ENCODE data around the gene PDE8B.

Gene PDE8B

DNA sequence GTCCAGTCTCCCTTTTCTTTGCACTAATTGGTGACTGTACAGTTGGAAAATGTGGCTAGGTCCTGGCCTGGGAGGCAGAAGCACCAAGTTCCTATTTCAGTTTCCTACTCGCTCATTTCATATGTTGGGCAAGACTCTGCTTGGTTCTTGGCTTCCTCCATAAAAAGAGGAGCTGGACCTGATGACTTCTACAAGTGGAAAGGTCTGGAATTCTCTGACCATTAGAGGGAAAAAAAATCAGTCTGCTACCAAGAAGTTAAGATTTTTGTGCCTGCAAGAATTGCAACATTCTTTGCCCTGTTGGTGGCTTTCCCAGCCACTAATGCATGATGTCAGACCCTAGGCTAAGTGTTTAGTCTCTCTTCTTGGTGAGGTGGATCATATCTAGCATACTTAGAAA lies 190.2 kb downstream of the PDE8B start:
- DNase-seq (ENCODE audit: low spot score): peak; percentile 59

DNA sequence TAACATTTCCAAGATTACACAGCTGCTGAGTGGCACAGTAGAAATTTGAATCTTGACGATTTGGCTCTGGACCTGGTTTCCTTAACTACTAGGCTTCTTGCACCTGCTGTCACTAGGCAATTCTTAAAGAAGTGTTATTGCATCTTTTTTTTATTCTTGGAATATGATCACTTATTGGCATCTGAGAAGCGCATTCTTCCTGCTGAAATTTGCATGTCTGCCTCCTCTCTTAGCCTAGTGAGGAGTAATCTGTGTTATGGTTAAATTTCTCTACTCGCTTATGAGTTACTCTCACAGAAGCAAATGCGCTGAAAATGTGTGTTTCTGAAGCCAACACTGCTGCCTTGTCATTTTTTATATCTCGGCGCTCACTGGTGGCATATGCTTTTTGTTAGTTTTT lies 192.3 kb downstream of the PDE8B start:
- no peak for DNase-seq (ENCODE audit: low spot score)

DNA sequence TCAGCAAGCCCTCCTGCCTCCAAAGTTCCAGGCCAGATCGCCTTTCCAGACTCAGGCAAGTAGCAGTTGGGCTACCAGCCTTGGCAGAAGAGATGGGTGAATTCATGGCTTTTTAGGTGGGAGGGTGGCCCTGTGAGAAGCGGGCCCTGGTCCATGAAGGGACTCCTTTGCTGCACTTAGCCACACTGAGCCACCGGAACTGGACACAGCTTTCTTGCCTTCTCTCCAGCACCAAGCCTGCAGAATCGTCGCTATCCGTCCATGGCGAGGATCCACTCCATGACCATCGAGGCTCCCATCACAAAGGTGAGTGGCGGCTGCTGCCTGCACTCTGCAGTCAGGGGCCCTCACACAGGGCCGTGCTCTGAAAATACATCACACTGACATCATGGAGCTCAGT lies 196.7 kb downstream of the PDE8B start:
- DNase-seq (ENCODE audit: low spot score): no peak

DNA sequence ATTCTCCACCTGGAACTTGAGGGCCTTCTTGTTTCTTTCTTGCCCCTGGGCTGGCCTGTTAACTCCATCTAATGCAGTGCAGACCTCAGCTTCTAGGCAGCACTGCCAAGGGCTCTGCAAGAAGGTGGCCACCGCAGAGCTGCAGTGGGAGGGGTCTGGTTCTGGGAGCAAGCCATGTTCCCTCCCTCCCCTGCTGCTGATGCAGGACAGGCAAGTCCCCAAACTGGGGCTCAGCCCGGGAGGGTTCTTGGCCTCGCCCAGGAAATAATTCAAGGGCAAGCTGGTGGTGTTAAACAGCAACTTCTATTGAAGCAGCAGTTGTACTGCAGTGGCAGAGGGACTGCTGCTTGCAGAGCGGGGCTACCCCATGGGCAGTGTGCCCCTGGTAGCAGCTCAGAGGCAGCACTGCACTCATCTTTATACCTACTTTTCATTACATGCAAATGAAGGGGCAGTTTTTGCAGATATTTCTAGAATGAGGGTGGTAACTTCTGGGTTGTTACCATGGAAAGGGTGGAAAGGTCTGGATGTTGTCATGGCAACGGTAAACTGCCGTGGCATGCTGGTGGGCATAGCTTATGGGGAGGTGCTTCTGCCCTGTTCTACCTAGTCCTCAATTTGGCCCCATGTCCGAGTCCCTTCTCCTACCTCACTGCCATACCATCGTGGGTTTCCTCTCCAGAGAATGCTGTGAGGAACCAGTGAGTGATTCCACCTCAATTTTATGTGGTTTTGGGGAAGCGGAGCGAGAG lies 199.6 kb downstream of the PDE8B start:
- no peak for DNase-seq (ENCODE audit: low spot score)

DNA sequence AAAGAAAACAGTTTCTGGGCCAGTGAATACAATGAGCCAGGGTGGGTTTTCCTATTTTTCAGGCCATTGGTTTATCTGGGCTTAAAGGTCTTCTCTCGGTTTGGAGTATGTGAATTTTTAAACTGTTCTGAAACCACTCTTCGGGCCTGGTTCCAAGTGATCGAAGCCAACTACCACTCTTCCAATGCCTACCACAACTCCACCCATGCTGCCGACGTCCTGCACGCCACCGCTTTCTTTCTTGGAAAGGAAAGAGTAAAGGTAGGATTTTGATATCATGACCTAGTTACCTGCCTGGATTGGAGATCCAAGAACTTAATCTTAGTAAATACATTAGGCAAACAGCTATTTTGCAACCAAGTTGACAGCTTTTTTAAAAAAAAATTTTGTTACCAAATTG lies 202.6 kb downstream of the PDE8B start:
- no peak for DNase-seq (ENCODE audit: low spot score)

DNA sequence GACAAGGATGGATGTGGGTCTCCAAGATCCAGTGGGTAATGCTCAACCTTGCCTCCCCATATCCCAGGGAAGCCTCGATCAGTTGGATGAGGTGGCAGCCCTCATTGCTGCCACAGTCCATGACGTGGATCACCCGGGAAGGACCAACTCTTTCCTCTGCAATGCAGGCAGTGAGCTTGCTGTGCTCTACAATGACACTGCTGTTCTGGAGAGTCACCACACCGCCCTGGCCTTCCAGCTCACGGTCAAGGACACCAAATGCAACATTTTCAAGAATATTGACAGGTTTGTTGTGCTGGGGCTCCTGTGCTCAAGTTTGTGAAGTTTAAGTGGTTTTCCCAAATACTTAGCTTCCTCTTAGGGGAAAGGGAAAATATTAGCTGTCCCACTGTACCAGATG lies 207.7 kb downstream of the PDE8B start:
- no peak for DNase-seq (ENCODE audit: low spot score)

DNA sequence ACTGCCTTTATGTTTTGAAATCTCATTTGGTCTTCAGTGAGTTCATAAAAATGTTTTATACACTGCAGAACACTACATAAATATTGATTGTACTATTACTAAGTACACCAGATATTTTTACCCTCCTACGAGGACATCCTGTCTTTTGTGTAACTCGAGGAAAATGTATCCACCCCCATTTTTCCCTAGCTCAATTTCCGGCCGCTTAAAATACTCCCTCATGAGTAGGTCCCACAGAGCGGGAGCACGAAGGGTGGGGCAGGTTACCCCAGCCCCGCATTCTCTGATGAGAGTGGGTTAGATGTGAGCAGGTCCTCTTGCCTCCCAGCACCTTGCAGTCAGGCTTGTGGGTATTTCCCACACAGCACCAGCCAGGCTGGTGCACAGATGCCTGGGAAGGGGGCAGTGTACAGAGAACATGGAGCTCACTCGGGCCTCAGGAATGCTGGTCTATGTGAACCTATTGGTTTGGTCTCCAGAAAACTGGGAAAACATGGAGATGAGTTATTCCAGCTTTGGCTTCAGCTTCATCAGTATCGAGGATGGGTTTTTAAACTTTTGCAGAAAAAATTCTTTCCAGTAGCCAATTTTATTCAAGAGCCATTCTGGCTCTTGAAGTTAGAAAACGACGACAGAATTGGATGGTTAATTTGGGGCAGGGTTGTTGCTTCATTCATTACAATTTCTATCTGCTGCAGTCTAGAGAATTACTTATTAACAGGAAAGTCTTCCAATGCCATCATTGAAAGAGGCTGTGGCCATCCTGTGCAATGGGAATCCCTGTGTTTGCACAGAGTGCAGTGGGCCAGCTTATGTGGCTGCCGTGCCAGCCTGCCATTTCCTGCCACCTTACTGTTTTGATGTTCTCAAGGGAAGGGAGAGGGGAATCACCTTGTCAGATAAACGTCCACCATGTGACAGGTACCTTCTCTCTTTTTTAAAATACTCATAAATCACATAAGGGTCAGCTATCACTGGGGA lies 208.4 kb downstream of the PDE8B start:
- no peak for DNase-seq (ENCODE audit: low spot score)

DNA sequence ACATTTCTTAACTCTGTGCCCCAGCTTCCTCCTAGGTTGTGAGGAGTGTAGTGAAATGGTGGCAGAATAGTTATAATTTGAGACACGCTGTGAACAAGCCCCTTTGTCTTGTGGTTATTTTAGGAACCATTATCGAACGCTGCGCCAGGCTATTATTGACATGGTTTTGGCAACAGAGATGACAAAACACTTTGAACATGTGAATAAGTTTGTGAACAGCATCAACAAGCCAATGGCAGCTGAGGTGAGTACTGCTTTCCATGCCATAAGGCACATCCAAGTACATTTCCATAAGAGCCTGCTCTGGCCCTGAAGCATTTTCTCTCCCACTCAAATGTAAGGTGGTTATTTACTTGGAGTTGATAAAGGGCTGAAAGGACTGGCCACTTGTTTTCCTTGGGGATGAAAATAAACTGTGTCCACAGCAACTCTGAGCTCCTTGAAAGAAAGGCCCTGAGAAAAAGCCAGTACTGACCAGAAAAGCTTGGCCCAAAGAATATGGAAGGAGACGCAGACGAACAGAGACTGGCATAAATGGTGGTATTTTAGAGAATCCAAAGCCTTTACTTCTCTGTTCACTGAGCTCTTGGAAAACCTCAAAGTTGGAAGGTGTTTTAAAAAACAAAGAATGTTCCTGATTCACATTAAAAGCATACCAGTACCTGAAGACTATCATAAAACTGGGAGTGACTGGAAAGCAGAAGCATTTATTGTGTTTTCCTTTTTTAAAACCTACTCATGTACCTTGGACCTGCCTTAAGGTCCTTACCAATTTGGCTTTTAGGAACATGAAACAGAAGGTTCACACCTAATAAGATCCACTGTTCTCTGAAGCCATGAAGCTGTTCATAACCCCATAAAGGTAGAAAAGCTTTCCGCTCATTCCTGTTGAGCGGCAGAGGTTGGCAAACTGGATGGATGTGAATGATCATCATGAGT lies 209.4 kb downstream of the PDE8B start:
- no peak for DNase-seq (ENCODE audit: low spot score)

DNA sequence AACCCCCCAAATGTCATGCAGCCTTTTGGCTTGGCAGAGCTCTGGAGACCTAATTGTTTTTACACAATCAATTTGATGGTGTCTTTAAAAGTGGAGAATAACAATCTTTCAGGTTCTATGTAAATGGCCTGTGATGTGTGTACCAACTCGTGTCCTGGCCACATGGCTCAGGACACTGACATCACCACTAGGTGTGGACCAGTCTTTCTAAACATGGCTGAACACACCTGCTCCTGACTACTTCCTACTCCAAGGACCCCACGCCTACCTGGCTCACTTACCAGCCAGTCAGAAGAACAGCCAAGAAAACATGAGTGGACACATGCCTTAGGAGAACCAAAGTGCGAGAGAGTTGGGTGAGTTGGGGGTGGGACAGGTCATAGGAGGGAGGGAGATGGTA lies 210.5 kb downstream of the PDE8B start:
- DNase-seq (ENCODE audit: low spot score): no peak

DNA sequence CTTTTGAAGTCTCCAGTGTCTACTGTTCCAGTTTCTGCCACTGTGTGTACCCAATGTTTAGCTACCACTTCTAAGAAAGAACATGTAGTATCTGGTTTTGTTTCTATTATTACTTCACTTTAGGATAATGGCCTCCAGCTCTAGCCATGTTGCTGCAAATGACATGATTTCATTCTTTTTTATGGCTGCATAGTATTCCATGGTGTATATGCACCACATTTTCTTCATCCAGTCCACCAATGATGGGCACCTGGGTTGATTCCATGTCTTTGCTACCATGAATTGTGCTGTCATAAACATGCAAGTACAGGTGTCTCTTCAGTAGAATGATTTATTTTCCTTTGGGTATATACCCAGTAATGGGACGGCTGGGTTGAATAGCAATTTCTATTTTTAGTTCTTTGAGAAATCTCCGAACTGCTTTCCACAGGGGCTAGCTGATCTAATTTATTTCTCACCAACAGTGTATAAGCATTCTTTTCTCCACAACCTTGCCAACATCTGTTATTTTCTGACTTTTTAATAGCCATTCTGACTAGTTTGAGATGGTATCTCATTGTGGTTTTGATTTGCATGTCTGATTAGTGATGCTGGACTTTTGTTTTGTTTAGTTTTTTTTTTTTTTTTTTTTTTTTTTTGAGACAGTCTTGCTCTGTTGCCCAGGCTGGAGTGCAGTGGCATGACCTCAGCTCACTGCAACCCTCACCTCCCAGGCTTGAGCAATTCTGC lies 212.7 kb downstream of the PDE8B start:
- DNase-seq (ENCODE audit: low spot score): no peak

DNA sequence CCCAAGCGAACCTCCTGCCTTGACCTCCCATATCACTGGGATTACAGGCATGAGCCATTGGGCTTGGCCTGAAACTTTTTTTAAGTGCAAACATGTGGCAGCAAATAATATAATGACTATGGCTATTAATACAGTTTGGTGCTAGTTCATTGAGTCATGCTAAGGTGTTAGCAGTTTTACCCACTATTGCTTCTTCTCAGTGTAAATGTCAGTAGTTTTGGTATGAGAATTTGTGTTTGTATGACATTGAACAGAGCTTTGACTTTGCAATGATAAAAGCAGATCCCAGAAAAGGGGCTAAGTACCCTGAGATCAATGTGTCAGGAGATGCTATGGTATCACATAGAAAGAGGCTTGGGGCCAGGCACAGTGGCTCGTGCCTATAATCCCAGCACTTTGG lies 214.4 kb downstream of the PDE8B start:
- DNase-seq (ENCODE audit: low spot score): no peak

DNA sequence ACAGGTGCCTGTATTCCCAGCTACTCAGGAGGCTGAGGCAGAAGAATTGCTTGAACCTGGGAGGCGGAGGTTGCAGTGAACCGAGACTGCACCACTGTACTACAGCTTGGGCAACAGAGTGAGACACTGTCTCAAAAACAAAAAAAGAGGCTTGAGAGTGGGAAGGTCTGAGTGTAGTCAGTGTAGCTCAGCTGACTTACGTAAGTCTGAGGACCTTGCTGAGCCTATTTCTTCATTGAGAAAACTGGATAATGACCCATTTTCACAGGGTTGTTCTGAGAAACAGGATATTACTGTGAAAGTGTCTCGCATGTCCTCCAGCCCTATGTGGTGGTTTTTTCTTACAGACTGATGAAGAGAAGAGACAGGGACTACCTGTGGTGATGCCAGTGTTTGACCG lies 214.9 kb downstream of the PDE8B start:
- DNase-seq (ENCODE audit: low spot score): no peak

DNA sequence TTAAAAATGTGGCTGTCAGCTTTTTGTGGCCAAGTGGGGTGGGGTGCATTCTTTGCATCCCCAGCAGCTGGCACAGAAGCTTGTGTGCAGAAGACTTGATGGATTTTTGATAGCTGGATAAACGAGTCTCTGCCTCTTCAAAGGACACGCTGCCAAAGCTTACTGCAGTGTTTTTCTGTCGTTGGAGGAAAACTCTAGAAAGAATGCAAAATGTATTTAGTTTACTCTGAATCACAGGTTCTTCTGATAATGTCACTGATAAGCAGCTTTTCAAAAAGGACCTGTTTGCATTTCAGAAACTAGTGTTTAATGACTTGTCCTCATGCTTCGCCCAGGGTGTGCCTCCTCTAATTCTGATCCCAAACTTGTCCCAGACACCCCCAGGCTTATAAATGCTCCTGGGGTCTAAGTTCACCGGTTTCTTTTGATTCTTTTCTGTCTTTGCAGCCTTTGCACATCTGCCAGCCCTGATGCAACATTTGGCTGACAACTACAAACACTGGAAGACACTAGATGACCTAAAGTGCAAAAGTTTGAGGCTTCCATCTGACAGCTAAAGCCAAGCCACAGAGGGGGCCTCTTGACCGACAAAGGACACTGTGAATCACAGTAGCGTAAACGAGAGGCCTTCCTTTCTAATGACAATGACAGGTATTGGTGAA lies 215.6 kb downstream of the PDE8B start:
- no peak for DNase-seq (ENCODE audit: low spot score)

DNA sequence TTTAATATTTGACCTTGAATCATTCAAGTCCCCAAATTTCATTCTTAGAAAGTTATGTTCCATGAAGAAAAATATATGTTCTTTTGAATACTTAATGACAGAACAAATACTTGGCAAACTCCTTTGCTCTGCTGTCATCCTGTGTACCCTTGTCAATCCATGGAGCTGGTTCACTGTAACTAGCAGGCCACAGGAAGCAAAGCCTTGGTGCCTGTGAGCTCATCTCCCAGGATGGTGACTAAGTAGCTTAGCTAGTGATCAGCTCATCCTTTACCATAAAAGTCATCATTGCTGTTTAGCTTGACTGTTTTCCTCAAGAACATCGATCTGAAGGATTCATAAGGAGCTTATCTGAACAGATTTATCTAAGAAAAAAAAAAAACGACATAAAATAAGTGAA lies 216.2 kb downstream of the PDE8B start:
- DNase-seq (ENCODE audit: low spot score): peak; percentile 60

DNA sequence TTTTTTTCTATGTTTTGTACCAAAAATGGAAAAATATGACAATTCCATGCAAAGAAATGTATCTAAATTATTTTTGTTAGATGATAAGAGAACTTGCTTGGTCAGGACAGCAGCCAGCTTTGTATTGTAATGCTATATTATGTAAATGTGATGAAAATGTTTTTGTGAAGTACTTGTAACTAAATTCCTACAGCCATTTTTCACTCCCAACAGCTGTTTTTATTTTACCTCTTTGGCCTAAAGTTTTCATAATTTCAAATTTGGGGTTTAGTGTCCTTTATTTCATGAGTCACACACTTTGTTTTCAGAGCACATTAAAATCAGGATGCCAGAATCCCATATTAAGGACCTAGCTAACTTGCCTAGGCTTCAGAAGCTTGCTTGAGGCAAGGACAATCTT lies 217.5 kb downstream of the PDE8B start:
- DNase-seq (ENCODE audit: low spot score): peak; percentile 31

DNA sequence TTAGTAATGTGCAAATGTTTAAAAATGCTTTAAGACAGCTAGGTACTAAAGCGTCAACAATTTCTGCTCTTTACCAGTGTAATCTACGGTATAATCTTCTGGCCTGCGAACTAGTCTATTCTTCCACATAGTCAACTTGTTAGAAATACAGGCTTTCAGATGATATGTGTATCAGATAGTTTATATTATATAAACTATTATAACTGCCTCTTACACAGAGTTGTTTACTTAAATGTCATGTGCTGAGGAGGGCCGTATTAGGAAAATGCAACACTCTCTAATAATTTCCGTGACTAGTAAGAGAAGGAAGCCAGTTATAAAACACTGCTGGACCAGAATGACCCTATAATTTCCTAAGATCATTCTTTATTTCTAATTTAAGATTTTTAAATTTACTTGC lies 218.0 kb downstream of the PDE8B start:
- no peak for DNase-seq (ENCODE audit: low spot score)

DNA sequence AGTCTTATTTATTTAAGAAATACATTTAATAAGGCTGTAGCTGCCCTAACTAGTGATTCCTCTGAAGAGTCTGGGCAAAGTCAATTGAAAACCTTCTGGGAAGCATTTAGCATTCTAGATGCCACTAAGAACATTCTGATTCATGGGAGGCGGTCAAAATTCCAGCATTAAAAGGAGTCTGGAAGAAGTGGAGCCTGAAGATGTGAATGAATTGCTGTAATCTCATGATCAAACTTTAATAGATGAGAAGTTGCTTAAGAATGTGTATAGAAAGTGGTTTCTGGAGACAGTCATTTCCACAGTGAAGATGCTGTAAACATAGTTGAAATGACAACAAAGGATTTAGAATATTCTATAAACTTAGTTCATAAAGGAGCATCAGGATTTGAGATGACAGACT lies 220.2 kb downstream of the PDE8B start:
- DNase-seq (ENCODE audit: low spot score): no peak

DNA sequence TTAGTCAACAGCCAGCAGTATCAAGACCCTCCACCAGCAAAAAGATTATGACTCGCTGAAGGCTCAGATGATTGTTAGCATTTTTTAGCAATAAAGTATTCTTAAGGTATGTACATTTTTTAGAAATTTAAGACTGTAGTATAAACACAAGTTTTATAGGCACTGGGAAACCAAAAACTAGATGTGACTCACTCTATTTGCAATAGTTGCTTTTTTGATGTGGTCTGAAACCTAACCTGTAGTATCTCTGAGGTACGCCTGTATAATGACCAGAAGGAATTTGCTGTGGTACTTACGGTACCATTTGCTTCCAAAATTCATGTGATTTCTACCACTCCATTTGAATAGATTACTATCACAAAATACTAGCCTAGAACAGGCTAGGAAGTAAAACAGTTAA lies 220.8 kb downstream of the PDE8B start:
- no peak for DNase-seq (ENCODE audit: low spot score)

DNA sequence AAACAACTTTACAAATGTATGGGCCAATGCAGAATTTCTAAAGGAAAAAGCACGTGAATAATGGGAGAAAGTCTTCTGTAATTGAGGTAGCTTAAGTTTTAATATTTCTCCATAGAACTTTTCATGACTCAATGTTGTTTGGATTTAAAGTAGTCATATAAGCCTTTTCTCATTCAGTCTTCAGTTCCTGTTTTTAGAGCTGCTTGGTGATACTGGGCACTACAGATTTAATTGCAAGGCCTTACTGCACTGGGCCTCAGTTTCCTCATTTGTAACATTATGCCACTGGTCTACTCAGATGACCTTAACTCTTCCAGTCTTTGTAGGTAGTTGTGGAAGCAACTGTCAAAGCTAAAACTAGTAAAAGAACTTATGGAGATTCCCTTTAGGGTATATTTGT lies 221.2 kb downstream of the PDE8B start:
- DNase-seq (ENCODE audit: low spot score): no peak

DNA sequence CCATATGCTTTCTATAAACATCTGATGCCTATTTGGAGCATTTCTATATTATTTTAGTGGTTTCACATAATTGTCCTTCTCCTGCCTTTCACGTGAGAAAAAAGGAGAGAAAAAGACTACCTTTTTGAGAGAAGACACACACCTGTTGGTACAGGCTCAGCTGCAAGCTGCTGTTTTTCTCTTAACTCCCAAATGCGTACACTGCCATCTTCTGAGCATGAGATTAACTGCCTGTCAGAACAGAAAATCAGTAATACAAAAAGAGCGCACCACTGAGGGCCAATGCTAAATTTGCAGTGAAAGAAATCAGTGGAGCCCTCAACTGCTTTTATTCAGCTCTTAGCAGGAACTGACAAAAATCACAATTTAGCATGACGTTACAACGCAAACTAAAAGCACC lies 226.7 kb downstream of the PDE8B start:
- DNase-seq (ENCODE audit: low spot score): no peak

DNA sequence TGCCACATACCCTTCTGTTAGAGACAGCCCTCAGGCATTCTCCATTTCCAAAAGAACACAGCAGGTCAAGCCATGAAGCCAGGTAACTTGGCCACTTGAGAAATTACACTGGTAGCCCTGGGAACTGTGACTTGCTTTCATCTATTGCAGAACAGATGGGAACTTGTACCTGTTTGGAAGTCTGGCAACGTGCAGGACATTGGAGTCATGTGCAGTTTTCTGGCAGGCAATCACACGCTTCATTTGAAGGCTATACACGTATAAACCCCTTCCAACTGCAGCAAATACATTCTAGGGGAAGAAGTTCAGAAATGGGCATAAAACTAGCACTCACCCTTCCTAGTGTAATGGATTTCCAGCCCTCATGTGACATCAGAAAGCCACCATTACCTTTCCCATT lies 227.6 kb downstream of the PDE8B start:
- DNase-seq (ENCODE audit: low spot score): no peak

Data from AG08395 (cell line).